Hematopoietic multipotent progenitor cell (in vitro differentiated cells): Measurements from ENCODE around the gene NUP107. TPM values are rescaled to one million over a fixed set of nuclear protein-coding genes. Genes with fewer than 3 reads are reported as not detected.

ENCODE experiments used
- DNase-seq, 3 donors: peaks; one replicate each; pipeline ENCODE4 v3.0.0-alpha.2; 2011 to 2015; ENCODE audit warnings: low read depth in 2 of 3, low spot score in 2 of 3
- total RNA-seq: library from RNA; depleted of rRNA; stranded (reverse); fragments of >200 nt; gene quantifications from one replicate; pipeline ENCODE4 v1.2.3, GENCODE V29; 2012

Gene NUP107
- total RNA-seq, 1 donor: 28.8 TPM

DNA sequence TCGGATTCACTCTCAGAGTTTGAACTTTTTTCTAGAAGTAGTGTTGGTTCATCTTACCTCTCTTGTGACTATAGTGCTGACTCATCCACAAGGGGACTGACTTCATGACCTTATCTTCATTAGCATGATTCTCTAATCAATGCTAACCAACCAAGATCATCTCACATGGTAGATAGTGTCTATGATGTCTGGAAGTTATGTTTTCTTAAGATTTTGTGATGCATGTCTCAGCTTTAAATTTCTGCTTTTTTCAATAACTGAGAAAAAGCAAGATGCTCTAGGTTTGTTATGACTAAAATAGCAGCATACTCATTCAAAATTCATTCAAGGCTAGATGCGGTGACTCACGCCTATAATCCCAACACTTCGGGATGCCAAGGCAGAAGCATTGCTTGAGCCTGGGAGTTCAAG, 46.9 kb downstream of the NUP107 start:
- DNase-seq: no peak

DNA sequence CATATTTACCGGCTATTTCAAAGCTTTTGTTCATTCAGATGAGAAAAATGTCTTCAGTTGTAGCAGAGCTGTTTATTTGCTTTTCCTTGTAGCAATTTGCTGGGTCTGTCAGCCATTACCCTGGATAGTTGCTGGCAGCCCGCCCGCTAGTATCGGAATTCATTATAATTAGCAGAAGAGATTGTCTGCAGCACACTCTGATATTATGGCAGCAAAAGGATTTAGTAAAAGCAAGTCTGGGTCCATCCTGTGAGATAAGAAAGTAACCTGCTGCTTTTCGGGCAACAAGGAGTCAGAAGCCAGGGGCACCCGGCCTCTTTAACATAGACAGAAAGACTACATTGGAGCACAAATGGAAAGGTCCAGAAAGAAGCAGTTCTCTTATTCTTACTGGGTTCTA, 53.1 kb downstream of the NUP107 start:
- no peak for DNase-seq

DNA sequence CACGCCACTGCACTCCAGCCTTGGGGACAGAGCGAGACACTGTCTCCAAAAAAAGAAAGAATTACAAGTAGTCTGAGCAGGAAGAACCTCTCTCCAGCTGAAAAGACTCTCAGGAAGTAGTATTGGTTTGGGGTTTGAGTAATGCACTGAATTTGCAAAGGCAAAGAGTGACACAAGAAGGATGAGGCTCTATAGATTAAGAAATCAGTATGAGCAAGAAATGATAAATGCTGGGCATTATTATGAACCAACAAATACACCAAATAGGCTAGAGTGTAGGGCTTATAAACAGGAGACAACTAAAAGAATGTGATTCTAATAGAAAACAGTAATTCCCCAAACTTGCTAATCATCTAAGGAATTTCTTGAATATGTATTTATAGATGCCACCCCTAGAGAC, 56.6 kb downstream of the NUP107 start:
- no peak for DNase-seq

DNA sequence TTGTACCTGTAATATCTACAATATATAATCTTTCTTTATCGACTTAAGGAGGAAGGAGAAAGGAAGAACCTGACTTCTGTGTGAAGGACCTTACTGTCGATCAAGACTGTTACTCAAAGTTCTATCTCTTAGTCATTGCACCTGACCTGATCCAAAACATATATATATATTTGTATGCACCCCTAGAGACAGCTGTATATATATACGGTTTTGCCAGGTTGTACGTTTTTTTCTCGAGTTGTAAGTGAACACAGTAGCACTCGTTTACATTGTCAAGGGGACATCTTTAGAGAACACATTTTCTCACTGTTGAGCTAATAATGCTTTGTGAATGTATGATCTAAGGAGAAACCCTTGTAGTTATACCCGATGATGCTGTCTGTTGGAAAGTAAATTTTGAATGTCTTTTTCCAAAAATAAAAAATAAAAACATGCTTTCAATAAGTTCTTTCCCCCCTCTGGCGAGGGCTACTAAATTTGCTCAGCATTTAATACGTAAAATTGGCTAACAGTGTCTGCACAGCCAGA, 58.7 kb downstream of the NUP107 start:
- DNase-seq: peak in 1 of 3 donors; percentile 8

GRCh38 chr12:68745904-68746571, 59.3 kb downstream of the NUP107 start, which contains the start of gene SLC35E3:
Gene SLC35E3 (plus strand): TSS chr12:68746176. CDS start chr12:68746378, 202 bp downstream.
- DNase-seq: peak; percentile 74 to 96 (median 93)

DNA sequence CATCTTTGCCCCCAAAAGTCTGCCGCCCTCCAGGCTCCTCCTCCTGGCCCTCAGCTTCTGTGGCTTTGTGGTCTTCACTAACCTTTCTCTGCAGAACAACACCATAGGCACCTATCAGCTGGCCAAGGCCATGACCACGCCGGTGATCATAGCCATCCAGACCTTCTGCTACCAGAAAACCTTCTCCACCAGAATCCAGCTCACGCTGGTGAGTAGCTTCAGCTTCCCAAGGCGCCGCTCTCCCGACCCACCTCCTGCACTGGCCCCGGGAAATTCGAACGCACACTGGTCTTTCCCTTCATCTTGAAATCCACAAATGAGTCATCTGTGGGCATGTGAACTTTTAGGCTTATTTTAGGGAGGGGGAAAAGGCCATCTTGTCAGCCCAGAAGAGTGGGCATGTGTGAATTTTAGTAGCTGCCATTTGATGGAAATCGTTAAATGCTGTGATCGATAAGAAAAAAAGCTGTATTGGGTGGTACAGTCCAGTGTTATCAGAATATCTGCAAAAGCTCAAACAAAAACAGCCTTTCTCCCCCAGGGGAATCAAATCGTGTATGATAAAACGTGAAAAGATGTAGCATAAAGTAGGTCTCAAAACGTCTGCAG, 59.9 kb downstream of the NUP107 start:
- DNase-seq: peak; percentile 6 to 55 (median 53)

DNA sequence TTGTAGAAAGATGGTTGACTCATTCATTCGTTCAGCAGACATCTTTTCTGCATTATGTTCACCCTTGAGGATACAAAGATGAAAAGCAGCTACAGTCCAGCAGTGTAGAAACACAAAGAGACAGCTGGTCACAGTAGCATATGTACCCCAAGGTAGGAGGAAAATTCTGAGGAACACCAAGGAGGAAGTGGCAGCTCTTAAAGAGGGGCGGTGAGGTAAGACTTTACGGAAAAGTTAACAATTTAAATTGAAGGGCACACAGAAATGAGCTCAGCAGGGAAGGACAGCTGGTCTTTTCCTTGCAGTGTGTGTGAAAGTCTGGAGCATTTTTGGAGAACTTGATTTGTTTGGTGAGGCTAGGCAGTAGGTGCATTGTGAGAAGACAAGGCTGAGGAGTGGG, 62.7 kb downstream of the NUP107 start:
- no peak for DNase-seq

- DNase-seq: no peak
Measured at GRCh38 chr12:68749861-68750260, 63.1 kb downstream of the NUP107 start.

DNA sequence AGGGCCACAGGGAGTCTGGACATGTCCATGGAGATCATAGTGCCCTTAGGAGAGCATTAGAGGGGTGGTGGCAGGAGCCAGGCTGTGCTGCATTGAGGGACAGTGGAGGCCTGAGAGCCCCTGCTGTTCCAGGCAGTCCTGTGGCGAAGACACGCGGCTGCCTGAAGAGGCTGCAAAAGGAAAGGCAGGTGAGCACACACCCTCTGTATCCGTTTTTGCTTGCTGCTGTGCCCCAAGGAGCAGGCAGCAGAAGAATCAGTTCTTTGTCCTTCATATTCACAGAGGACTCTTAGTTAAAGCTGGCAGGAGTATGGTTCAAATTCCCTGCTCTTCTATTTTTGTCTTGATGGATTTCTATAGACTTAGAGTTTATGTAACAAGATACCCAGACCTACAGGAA, 63.7 kb downstream of the NUP107 start:
- DNase-seq: no peak

DNA sequence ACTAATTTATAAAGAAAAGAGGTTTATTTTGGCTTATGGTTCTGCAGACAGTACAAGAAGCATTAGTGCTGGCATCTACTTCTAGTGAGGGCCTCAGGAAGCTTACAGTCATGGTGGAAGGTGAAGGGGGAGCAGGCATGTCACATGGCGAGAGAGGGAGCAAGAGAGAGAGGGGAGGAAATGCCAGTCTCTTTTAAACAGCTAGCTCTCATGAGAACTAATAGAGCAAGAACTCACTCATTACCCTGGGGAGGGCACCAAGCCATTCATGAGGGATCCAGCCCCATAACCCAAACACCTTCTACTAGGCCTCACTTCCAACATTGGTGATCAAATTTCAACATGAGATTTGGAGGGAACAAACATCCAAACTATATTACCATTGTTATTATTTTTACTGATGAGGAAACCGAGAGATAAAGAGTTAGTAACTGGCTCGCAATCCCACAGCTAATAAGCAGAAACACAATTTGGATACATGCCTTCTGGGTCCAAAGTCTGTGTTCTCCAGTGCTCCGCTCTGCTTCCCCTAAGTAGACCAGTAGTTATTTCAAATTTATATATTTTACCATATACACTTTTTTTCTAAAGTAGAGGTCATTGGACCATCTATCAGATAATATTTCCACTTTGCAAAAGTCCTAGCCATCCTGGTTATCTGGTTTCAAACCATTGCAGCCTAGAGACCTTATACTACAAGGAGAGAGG, 68.9 kb downstream of the NUP107 start:
- no peak for DNase-seq

DNA sequence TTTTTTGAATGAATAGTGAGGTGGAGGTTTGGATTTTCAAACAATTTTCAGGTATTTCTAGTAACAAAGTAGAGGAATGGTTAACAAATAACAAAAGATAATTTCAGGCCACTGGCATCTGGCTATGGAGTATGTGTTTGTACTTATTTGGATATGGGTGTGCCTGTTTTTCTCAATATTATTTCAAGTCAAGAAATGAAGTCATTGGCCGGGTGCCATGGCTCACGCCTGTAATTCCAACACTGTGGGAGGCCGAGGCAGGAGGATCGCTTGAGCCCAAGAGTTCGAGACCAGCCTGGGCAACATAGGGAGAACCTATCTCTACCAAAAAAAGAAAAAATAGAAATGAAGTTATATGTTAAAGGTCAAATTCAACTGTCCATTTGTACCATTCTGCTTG, 73.1 kb downstream of the NUP107 start:
- DNase-seq: no peak

- no peak for DNase-seq
Measured at GRCh38 chr12:68760806-68761441, 74.1 kb downstream of the NUP107 start.

- no peak for DNase-seq
Measured at GRCh38 chr12:68761442-68761812, 74.6 kb downstream of the NUP107 start.

DNA sequence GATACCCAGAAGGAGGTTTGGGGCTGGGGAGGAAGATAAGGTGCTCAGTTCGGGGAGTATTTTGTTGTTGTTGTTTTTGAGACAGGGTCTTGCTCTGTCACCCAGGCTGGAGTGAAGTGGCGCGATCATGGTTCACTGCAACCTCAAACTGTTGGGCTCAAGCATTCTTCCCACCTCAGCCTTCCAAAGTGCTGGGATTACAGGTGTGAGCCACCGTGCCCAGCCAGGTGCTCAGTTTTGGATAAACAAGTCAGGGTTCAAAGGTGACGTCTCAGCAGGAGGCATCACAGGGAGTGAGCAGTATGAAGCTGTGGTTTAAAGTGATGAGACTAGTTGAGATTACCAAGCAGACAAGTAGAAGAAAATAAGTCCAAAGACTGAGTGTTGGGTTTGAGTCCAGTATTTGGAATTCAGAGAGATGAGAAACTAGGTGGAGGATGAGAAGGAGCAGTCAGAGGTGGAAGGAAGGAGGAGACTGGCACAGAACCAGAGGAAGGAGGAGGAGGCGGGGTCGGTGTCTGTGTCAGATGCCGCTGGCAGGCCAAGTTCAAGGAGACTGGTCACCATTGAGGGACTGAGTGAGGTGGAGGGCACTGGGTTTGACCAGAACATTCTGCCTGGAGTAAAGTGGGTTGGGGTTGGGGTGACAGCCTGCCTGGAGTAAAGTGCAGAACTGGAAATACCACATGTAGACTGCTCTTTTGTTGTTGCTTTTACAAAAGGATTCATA, 75.3 kb downstream of the NUP107 start:
- no peak for DNase-seq

DNA sequence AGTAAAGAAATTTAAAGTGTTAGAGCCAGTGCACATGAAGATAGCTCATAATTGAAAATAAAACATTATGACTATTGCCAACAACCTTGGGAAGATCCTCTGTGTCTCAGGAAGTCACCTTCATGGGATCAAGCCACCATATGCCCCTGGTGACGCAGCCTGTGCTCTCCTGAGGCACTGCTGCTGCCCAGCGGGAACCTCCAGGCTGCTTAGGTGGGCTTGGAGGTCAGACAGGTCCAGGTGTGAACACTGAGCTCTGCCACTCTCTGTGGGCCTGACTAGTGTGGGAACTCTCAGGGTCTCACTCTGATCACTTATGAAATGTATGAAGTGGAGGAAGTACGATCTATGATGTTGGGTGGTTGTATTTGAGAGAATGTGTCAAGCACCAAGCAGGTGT, 75.9 kb downstream of the NUP107 start:
- DNase-seq: no peak

GRCh38 chr12:68765696-68766095, 78.9 kb downstream of the NUP107 start:
- DNase-seq: no peak

GRCh38 chr12:68766646-68767045, 79.9 kb downstream of the NUP107 start:
- DNase-seq: no peak

DNA sequence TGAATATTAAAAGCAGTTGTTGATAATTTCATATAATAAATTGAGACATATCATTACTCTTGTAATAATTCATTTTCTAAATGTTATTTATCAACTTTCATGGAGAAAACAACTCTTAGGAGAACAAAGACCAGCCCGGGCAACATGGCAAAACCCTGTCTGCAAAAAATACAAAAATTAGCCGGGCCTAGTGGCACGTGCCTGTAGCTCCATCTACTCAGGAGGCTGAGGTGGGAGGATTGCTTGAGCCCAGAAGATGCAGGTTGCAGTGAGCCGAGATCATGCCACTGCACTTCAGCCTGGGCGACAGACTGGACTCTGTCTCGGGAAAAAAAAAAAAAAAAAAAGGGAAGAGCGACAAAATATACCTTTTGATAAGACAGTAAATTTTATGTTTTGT, 80.4 kb downstream of the NUP107 start:
- DNase-seq: no peak

- DNase-seq: no peak
Measured at GRCh38 chr12:68768431-68768939, 81.7 kb downstream of the NUP107 start.

DNA sequence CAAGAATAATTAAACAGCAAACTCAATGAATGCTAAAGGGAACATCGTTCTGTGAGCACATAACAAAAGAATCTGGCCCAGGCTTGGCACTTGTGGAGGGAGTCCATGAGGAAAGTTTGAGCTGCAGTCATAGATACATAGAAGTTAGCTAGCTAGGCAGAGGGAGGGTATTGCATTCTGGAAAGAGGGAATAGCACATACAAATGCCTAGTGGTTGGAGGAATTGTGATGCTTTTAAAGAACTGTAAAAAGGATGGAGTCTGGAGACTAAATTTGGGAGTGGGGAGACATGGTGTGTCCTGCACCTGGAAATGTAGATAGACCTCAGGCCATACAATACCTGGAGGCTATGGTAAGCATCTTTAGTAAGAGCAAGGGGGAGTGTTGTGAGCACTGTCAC, 83.2 kb downstream of the NUP107 start:
- no peak for DNase-seq
